Measurements from ENCODE around the gene MAGEC3. TPM values are rescaled to one million over a fixed set of nuclear protein-coding genes. Genes with fewer than 3 reads are reported as not detected.

Gene MAGEC3
- total and polyA plus RNA-seq, 2 experiments from 2014 or later: not detected

DNA sequence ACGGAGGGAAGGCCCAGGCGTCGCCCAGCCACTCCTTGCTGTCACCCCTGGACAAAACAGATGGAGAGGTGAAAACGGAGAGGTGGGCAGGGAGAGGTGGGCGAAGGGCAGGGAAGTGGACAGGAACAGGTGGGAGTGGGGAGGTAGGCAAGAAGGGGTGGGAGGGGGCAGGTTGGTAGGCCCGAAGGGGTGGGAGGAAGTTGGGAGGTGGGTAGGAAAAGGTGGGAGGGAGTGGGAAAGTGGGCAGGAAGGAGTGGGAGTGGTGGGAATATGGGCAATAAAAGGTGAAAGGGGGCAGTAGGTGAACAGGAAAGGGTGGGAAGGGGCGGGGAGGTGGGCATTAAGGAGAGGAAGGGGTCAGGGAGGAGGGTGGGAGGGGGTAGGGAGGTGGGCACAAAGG, 56.6 kb downstream of the MAGEC3 start:
- H3K4me3 ChIP-seq: no peak overlapping the region

More for the DNA sequence above, 56.6 kb downstream of the MAGEC3 start:
- DNase-seq (ENCODE audit: low spot score): no peak
- Mint-ChIP-seq H3K4me3 (no peak overlapping the region), H3K9me3 (peaks cover 2% of the 10 kb centered on the region; the same call in 2 of the 3 replicates), H3K27ac (no peak overlapping the region), H3K36me3 (ENCODE audit: low read depth) (no peaks in the 10 kb centered on the region), H3K4me1 (no peaks in the 10 kb centered on the region), H3K27me3 (ENCODE audit: insufficient read depth, low read depth, poor library complexity) (peaks cover 2% of the 10 kb centered on the region)
- H4K20me1 ChIP-seq (replicated peaks; ENCODE audit: insufficient read depth): no peaks in the 10 kb centered on the region
- H3K4me1 ChIP-seq (ENCODE audit: insufficient read depth): no peaks in the 10 kb centered on the region
- no peaks in the 10 kb centered on the region for H3F3A ChIP-seq (replicated peaks; ENCODE audit: low read depth)
- H3K9me2 ChIP-seq (ENCODE audit: insufficient read depth): no peaks in the 10 kb centered on the region
- H2AFZ ChIP-seq: no peak overlapping the region
- ATAC-seq: no peak
- no peak overlapping the region for H3K4me2 ChIP-seq
- no peak for TF ChIP-seq CREB1 (CRISPR knock-in tag; IDR thresholded peaks at IDR 0.05; ENCODE audit: low read depth)
- TF ChIP-seq NANOG (IDR thresholded peaks at IDR 0.05; ENCODE audit: borderline replicate concordance): no peak
- TF ChIP-seq, protein P1, sequence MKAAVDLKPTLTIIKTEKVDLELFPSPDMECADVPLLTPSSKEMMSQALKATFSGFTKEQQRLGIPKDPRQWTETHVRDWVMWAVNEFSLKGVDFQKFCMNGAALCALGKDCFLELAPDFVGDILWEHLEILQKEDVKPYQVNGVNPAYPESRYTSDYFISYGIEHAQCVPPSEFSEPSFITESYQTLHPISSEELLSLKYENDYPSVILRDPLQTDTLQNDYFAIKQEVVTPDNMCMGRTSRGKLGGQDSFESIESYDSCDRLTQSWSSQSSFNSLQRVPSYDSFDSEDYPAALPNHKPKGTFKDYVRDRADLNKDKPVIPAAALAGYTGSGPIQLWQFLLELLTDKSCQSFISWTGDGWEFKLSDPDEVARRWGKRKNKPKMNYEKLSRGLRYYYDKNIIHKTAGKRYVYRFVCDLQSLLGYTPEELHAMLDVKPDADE (IDR thresholded peaks at IDR 0.05): no peak
- no peak for TF ChIP-seq ZNF331 (CRISPR knock-in tag; IDR thresholded peaks at IDR 0.05; ENCODE audit: low read depth)
- TF ChIP-seq, protein P2, sequence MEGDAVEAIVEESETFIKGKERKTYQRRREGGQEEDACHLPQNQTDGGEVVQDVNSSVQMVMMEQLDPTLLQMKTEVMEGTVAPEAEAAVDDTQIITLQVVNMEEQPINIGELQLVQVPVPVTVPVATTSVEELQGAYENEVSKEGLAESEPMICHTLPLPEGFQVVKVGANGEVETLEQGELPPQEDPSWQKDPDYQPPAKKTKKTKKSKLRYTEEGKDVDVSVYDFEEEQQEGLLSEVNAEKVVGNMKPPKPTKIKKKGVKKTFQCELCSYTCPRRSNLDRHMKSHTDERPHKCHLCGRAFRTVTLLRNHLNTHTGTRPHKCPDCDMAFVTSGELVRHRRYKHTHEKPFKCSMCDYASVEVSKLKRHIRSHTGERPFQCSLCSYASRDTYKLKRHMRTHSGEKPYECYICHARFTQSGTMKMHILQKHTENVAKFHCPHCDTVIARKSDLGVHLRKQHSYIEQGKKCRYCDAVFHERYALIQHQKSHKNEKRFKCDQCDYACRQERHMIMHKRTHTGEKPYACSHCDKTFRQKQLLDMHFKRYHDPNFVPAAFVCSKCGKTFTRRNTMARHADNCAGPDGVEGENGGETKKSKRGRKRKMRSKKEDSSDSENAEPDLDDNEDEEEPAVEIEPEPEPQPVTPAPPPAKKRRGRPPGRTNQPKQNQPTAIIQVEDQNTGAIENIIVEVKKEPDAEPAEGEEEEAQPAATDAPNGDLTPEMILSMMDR (conservative IDR thresholded peaks at IDR 0.05; ENCODE audit: low read depth in 2 of 2): no peak
- TF ChIP-seq POLR2AphosphoS5 (IDR thresholded peaks at IDR 0.05; ENCODE audit: low read depth): no peak
- TF ChIP-seq STAT1 (IDR thresholded peaks at IDR 0.05; ENCODE audit: unreplicated experiment): no peak
- TF ChIP-seq EZH2 (IDR thresholded peaks at IDR 0.05; ENCODE audit: low read depth, unreplicated experiment): no peak
- TF ChIP-seq, protein P3, sequence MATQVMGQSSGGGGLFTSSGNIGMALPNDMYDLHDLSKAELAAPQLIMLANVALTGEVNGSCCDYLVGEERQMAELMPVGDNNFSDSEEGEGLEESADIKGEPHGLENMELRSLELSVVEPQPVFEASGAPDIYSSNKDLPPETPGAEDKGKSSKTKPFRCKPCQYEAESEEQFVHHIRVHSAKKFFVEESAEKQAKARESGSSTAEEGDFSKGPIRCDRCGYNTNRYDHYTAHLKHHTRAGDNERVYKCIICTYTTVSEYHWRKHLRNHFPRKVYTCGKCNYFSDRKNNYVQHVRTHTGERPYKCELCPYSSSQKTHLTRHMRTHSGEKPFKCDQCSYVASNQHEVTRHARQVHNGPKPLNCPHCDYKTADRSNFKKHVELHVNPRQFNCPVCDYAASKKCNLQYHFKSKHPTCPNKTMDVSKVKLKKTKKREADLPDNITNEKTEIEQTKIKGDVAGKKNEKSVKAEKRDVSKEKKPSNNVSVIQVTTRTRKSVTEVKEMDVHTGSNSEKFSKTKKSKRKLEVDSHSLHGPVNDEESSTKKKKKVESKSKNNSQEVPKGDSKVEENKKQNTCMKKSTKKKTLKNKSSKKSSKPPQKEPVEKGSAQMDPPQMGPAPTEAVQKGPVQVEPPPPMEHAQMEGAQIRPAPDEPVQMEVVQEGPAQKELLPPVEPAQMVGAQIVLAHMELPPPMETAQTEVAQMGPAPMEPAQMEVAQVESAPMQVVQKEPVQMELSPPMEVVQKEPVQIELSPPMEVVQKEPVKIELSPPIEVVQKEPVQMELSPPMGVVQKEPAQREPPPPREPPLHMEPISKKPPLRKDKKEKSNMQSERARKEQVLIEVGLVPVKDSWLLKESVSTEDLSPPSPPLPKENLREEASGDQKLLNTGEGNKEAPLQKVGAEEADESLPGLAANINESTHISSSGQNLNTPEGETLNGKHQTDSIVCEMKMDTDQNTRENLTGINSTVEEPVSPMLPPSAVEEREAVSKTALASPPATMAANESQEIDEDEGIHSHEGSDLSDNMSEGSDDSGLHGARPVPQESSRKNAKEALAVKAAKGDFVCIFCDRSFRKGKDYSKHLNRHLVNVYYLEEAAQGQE (IDR thresholded peaks at IDR 0.05; ENCODE audit: unreplicated experiment): no peak
- no peak for TF ChIP-seq ZNF114 (CRISPR knock-in tag; IDR thresholded peaks at IDR 0.05)
- no peak for TF ChIP-seq JUNB (IDR thresholded peaks at IDR 0.05; ENCODE audit: unreplicated experiment)
- TF ChIP-seq EZH2phosphoT487 (IDR thresholded peaks at IDR 0.05; ENCODE audit: unreplicated experiment): no peak
- TF ChIP-seq, protein P4, sequence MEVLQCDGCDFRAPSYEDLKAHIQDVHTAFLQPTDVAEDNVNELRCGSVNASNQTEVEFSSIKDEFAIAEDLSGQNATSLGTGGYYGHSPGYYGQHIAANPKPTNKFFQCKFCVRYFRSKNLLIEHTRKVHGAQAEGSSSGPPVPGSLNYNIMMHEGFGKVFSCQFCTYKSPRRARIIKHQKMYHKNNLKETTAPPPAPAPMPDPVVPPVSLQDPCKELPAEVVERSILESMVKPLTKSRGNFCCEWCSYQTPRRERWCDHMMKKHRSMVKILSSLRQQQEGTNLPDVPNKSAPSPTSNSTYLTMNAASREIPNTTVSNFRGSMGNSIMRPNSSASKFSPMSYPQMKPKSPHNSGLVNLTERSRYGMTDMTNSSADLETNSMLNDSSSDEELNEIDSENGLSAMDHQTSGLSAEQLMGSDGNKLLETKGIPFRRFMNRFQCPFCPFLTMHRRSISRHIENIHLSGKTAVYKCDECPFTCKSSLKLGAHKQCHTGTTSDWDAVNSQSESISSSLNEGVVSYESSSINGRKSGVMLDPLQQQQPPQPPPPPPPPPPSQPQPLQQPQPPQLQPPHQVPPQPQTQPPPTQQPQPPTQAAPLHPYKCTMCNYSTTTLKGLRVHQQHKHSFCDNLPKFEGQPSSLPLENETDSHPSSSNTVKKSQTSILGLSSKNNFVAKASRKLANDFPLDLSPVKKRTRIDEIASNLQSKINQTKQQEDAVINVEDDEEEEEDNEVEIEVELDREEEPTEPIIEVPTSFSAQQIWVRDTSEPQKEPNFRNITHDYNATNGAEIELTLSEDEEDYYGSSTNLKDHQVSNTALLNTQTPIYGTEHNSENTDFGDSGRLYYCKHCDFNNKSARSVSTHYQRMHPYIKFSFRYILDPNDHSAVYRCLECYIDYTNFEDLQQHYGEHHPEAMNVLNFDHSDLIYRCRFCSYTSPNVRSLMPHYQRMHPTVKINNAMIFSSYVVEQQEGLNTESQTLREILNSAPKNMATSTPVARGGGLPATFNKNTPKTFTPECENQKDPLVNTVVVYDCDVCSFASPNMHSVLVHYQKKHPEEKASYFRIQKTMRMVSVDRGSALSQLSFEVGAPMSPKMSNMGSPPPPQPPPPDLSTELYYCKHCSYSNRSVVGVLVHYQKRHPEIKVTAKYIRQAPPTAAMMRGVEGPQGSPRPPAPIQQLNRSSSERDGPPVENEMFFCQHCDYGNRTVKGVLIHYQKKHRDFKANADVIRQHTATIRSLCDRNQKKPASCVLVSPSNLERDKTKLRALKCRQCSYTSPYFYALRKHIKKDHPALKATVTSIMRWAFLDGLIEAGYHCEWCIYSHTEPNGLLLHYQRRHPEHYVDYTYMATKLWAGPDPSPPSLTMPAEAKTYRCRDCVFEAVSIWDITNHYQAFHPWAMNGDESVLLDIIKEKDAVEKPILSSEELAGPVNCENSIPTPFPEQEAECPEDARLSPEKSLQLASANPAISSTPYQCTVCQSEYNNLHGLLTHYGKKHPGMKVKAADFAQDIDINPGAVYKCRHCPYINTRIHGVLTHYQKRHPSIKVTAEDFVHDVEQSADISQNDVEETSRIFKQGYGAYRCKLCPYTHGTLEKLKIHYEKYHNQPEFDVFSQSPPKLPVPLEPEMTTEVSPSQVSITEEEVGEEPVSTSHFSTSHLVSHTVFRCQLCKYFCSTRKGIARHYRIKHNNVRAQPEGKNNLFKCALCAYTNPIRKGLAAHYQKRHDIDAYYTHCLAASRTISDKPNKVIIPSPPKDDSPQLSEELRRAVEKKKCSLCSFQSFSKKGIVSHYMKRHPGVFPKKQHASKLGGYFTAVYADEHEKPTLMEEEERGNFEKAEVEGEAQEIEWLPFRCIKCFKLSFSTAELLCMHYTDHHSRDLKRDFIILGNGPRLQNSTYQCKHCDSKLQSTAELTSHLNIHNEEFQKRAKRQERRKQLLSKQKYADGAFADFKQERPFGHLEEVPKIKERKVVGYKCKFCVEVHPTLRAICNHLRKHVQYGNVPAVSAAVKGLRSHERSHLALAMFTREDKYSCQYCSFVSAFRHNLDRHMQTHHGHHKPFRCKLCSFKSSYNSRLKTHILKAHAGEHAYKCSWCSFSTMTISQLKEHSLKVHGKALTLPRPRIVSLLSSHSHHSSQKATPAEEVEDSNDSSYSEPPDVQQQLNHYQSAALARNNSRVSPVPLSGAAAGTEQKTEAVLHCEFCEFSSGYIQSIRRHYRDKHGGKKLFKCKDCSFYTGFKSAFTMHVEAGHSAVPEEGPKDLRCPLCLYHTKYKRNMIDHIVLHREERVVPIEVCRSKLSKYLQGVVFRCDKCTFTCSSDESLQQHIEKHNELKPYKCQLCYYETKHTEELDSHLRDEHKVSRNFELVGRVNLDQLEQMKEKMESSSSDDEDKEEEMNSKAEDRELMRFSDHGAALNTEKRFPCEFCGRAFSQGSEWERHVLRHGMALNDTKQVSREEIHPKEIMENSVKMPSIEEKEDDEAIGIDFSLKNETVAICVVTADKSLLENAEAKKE (CRISPR knock-in tag; IDR thresholded peaks at IDR 0.05): no peak
- no peaks in the 10 kb centered on the region for H3K79me2 ChIP-seq (replicated peaks; ENCODE audit: insufficient read depth)
- H3K27ac ChIP-seq (ENCODE audit: low read depth): no peak overlapping the region
- no peaks in the 10 kb centered on the region for H3K36me3 ChIP-seq (ENCODE audit: insufficient read depth)
- no peaks in the 10 kb centered on the region for H3K27me3 ChIP-seq (ENCODE audit: insufficient read depth)
